ENCODE results near the gene SDHAF2. TPM values are rescaled to one million over a fixed set of nuclear protein-coding genes. Genes with fewer than 3 reads are reported as not detected.

Gene SDHAF2
- total RNA-seq, 1 experiment from 2014 or later, result 49.1 TPM

DNA sequence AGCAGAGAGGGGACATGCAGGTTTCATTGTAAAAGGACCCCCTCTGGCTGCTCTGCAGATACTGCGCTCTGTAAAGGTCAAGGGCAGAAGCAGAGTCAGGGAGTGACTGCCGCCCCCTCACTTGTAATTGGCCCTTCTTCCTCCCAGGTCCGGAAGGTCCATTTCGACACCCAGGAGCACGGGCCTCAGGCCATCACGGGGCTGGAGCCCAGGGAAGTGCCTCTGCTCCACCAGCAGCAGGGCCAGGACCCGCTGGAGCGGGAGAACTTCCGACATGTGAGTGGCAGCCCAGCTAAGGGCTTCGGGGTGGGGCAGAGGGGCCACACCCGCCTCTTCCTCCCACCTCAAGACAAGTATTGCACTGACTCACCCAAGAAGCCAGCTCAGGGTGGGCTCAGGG is 54.6 kb downstream of the SDHAF2 start:
- H3K27ac ChIP-seq (ENCODE audit: low read depth, low read length, poor library complexity, severe bottlenecking), result no peak overlapping the region
- H3K9me3 ChIP-seq (ENCODE audit: low read depth, low read length, poor library complexity, severe bottlenecking), result no peaks in the 10 kb centered on the region
- no peak for DNase-seq (ENCODE audit: low spot score)
- intact Hi-C loops (cut with micrococcal nuclease; ENCODE audit: unreplicated experiment), result no loop called here
- BruUV-seq (replicated peaks), result no TSS peak
- ChIA-PET CTCF (no interaction called here), POLR2A (ENCODE audit: low non-redundant PET) (no interaction called here)
- H3K4me3 ChIP-seq (ENCODE audit: low read depth, low read length, poor library complexity, severe bottlenecking), result no peak overlapping the region
- H3K4me1 ChIP-seq (ENCODE audit: insufficient read depth, low read length, poor library complexity, severe bottlenecking), result no peaks in the 10 kb centered on the region
- H3K27me3 ChIP-seq (replicated peaks; ENCODE audit: insufficient read depth, low read depth, low read length, poor library complexity), result no peaks in the 10 kb centered on the region
- H3K36me3 ChIP-seq (ENCODE audit: insufficient read depth, low read length, poor library complexity, severe bottlenecking), result no peaks in the 10 kb centered on the region
- TF ChIP-seq EZH2 (IDR thresholded peaks at IDR 0.05; ENCODE audit: borderline replicate concordance, low read depth, low read length, poor library complexity, severe bottlenecking) (no peak), CTCF (conservative IDR thresholded peaks at IDR 0.05; ENCODE audit: low read depth, low read length) (no peak)

DNA sequence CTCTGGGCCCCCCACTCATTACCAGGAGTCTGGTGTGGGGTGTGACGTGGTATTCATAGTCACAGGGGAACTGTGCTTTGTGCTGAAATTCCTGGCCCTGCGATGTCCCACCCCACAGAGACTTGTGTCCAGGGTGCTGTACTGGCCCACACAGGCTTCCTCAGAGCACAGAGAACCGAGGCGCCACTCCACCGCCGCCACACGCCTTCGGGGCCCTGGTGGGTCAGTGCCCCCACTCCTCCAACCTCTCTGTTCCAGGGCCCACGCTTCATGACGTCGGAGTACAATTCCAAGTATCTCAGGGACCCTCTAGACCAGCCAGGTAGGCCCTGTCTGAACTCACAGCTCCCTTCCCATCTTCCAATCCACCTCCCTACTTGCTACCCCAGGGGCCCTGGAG is 55.2 kb downstream of the SDHAF2 start:
- H3K27ac ChIP-seq (ENCODE audit: low read depth, low read length, poor library complexity, severe bottlenecking), result no peak overlapping the region
- no peaks in the 10 kb centered on the region for H3K27me3 ChIP-seq (replicated peaks; ENCODE audit: insufficient read depth, low read depth, low read length, poor library complexity)
- DNase-seq (ENCODE audit: low spot score), result no peak
- ChIA-PET POLR2A (ENCODE audit: low non-redundant PET) (no interaction called here), CTCF (no interaction called here)
- H3K9me3 ChIP-seq (ENCODE audit: low read depth, low read length, poor library complexity, severe bottlenecking), result no peaks in the 10 kb centered on the region
- TF ChIP-seq CTCF (conservative IDR thresholded peaks at IDR 0.05; ENCODE audit: low read depth, low read length) (no peak), EZH2 (IDR thresholded peaks at IDR 0.05; ENCODE audit: borderline replicate concordance, low read depth, low read length, poor library complexity, severe bottlenecking) (no peak)
- intact Hi-C loops (cut with micrococcal nuclease; ENCODE audit: unreplicated experiment), result no loop called here
- no peak overlapping the region for H3K4me3 ChIP-seq (ENCODE audit: low read depth, low read length, poor library complexity, severe bottlenecking)
- BruUV-seq (replicated peaks), result no TSS peak
- H3K36me3 ChIP-seq (ENCODE audit: insufficient read depth, low read length, poor library complexity, severe bottlenecking), result no peaks in the 10 kb centered on the region
- H3K4me1 ChIP-seq (ENCODE audit: insufficient read depth, low read length, poor library complexity, severe bottlenecking), result peaks cover 3% of the 10 kb centered on the region

- BruUV-seq (replicated peaks), result no TSS peak
- no peaks in the 10 kb centered on the region for H3K27me3 ChIP-seq (replicated peaks; ENCODE audit: insufficient read depth, low read depth, low read length, poor library complexity)
- ChIA-PET POLR2A (ENCODE audit: low non-redundant PET) (no interaction called here), CTCF (no interaction called here)
- no peak overlapping the region for H3K27ac ChIP-seq (ENCODE audit: low read depth, low read length, poor library complexity, severe bottlenecking)
- no peak overlapping the region for H3K4me3 ChIP-seq (ENCODE audit: low read depth, low read length, poor library complexity, severe bottlenecking)
- peaks cover 7% of the 10 kb centered on the region for H3K4me1 ChIP-seq (ENCODE audit: insufficient read depth, low read length, poor library complexity, severe bottlenecking)
- intact Hi-C loops (cut with micrococcal nuclease; ENCODE audit: unreplicated experiment), result no loop called here
- no peak for DNase-seq (ENCODE audit: low spot score)
- H3K36me3 ChIP-seq (ENCODE audit: insufficient read depth, low read length, poor library complexity, severe bottlenecking), result no peaks in the 10 kb centered on the region
- no peaks in the 10 kb centered on the region for H3K9me3 ChIP-seq (ENCODE audit: low read depth, low read length, poor library complexity, severe bottlenecking)
- no peak for TF ChIP-seq CTCF (conservative IDR thresholded peaks at IDR 0.05; ENCODE audit: low read depth, low read length)
- TF ChIP-seq EZH2 (IDR thresholded peaks at IDR 0.05; ENCODE audit: borderline replicate concordance, low read depth, low read length, poor library complexity, severe bottlenecking), result no peak
Observed at GRCh38 chr11:61486011-61486620, 56.2 kb downstream of the SDHAF2 start.
